ENCODE data around the gene JAKMIP3. TPM values are rescaled to one million over a fixed set of nuclear protein-coding genes. Genes with fewer than 3 reads are reported as not detected.

The JAKMIP3 gene
- total RNA-seq (2014; rRNA removed; shearing (Covaris generic)), result 0.16 and 0.75 TPM in 2 replicates

DNA sequence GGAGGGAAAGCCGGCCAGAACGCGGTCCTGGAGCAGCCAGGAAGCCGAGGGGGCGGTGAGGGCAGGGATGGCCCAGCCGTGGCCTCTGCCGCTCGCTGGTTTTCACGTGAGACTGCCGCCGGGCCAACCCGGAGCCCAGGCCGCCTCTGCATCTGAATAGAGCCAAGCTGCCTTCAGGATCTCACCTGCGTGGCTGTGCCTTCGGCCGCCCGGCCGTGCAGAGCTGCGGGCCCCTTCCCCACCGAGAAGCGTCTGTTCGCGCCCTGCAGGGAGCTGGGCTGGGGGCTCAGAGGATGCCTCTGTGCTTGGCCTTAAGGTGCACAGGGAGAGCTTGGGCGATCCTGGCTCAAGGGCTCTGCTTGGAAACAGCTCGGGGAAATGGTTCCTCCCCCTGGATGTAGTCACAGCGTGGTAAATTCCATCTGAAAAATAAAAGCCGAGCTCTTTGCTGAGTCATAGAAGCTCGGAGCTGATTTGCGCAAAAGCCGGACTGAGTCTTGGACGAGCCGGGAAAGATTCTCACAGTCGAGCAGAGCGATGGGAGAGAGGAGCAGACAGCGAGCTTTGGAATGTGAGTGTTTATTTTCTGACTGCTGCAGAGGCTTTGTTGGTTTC lies at the start of gene JAKMIP3:
JAKMIP3 (plus strand) TSS at position 456 of the 615 bp plus-strand sequence. CDS start 38,863 bp downstream, outside the sequence.
- no peaks in the 10 kb centered on the region for H3K27me3 ChIP-seq (replicated peaks)
- H3K27ac ChIP-seq, result peak within 1 kb of the TSS; percentile 45
- H3K9me3 ChIP-seq (replicated peaks), result no peaks in the 10 kb centered on the region
- no peaks in the 10 kb centered on the region for H3K36me3 ChIP-seq
- peaks cover 19% of the 10 kb centered on the region for H3K4me1 ChIP-seq (replicated peaks)
- DNase-seq (ENCODE audit: low read depth in 1 of 2, low spot score in 2 of 2), result peak; percentile 86
- peak within 1 kb of the TSS; percentile 35 for H3K4me3 ChIP-seq

DNA sequence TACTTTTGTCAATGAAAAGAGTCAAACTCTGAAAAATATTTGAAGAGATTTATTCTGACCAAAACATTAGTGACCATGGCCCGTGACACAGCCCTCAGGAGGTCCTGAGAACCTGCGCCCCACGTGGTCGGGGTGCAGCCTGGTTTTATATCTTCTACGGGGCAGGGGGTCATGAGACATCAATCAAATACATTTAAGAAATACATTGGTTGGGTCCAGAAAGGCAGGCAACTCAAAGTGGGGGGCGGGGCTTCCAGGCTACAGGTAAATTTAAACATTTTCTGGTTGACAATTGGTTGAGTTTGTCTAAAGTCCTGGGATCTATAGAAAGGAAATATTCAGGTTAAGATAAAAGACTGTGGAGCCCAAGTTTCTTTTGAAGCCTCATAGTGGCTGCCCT lies 49.2 kb upstream of the JAKMIP3 start:
- no peak for DNase-seq (ENCODE audit: low read depth in 1 of 2, low spot score in 2 of 2)
- Histone ChIP-seq H3K36me3 (no peaks in the 10 kb centered on the region), H3K4me3 (no peak overlapping the region), H3K9me3 (replicated peaks) (no peaks in the 10 kb centered on the region), H3K4me1 (replicated peaks) (no peaks in the 10 kb centered on the region), H3K27ac (no peak overlapping the region), H3K27me3 (replicated peaks) (0 out of 2 replicates have a peak, but pooled peaks cover 17% of the 10 kb centered on the region)

DNA sequence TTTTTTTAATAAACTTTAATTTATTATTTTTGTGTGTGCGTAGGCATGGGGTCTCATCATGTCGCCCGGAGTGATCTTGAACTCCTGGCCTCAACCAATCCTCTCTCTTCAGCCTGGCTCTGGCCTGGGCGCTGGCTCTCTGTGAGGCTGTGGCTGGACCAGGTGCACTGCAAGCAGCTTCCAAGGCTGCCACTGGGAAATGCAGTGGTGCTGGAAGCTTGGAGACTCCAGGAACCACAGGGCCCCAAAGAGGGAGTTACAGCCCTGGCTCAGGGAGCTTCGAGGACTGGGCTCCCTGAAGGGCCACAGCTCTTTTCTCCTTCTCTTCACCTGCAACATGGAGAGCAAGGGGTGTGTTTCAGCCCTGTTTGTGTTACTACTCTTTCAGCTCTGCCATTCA lies 47.3 kb upstream of the JAKMIP3 start:
- Histone ChIP-seq H3K27ac (no peak overlapping the region), H3K9me3 (replicated peaks) (no peaks in the 10 kb centered on the region), H3K4me1 (replicated peaks) (peaks cover 6% of the 10 kb centered on the region), H3K36me3 (no peaks in the 10 kb centered on the region), H3K4me3 (no peak overlapping the region), H3K27me3 (replicated peaks) (0 out of 2 replicates have a peak, but pooled peaks cover 7% of the 10 kb centered on the region)
- DNase-seq (ENCODE audit: low read depth in 1 of 2, low spot score in 2 of 2), result no peak

DNA sequence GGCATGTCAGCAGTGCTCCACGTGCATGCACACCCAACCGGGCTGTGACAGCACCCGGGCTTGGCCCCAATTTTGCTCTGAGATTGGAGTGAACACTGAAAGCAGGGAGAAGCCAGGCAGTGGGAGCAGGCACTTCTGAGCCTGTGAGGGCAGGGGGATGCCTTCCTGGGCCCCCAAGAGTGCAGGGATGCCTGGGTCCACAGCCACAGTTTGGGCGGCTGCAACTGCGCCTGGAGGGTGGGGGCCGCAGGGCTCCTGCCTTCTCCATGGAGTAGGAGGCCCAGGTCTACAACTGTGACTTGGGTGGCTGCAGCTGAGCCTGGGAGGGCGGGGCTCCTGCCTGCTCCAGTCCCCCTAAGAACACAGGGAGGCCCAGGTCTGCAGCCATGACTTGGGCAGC lies 46.4 kb upstream of the JAKMIP3 start:
- Histone ChIP-seq H3K27ac (no peak overlapping the region), H3K4me1 (replicated peaks) (peaks cover 11% of the 10 kb centered on the region), H3K4me3 (no peak overlapping the region), H3K9me3 (replicated peaks) (no peaks in the 10 kb centered on the region), H3K36me3 (no peaks in the 10 kb centered on the region), H3K27me3 (replicated peaks) (peaks cover 14% of the 10 kb centered on the region; the same call in 1 of the 2 replicates)
- no peak for DNase-seq (ENCODE audit: low read depth in 1 of 2, low spot score in 2 of 2)

DNA sequence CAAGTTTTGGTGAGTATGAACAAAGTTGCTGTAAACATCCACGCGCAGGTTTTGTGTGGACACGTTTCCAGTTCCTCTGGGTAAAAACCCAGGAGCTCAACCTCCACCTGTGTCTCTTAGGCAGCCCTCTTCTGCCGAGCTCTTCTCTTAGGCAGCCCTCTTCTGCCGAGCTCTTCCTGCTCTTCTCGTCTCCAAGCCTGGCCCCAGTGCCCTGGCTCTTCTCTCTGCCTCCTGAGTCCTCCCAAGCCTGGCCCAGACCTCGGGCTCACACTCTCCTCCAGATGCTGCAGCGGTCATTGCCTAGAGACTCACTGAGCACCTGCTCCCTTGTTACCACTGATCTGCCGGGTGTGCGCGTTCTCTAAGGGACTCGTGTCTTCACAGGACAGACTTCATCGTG lies 45.3 kb upstream of the JAKMIP3 start:
- H3K27ac ChIP-seq, result no peak overlapping the region
- peaks cover 11% of the 10 kb centered on the region for H3K4me1 ChIP-seq (replicated peaks)
- no peaks in the 10 kb centered on the region for H3K9me3 ChIP-seq (replicated peaks)
- no peak for DNase-seq (ENCODE audit: low read depth in 1 of 2, low spot score in 2 of 2)
- H3K4me3 ChIP-seq, result no peak overlapping the region
- H3K36me3 ChIP-seq, result no peaks in the 10 kb centered on the region
- peaks cover 19% of the 10 kb centered on the region; the same call in 1 of the 2 replicates for H3K27me3 ChIP-seq (replicated peaks)

DNA sequence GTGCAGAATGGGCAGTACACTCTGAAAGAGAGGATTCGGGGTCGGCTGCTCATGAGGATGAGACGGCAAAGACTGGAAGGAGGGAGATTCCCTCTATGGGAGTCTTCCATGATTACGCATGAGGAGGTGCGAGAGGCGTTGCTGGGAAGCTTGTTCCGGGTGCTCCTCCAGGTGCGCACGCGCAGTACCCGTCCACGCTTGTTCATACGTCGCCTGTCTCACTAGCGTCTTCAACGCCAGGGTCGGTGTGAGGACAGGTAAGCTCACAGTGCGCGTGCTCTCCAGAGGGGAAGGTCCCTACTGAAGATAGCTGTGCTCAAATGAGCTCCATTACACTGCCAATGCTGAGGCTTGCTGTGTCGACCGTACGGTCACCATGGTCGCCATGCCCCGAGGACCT lies 44.7 kb upstream of the JAKMIP3 start:
- no peak for DNase-seq (ENCODE audit: low read depth in 1 of 2, low spot score in 2 of 2)
- peaks cover 22% of the 10 kb centered on the region for H3K27me3 ChIP-seq (replicated peaks)
- H3K4me1 ChIP-seq (replicated peaks), result peaks cover 11% of the 10 kb centered on the region
- H3K27ac ChIP-seq, result no peak overlapping the region
- no peaks in the 10 kb centered on the region for H3K9me3 ChIP-seq (replicated peaks)
- H3K36me3 ChIP-seq, result no peaks in the 10 kb centered on the region
- no peak overlapping the region for H3K4me3 ChIP-seq

DNA sequence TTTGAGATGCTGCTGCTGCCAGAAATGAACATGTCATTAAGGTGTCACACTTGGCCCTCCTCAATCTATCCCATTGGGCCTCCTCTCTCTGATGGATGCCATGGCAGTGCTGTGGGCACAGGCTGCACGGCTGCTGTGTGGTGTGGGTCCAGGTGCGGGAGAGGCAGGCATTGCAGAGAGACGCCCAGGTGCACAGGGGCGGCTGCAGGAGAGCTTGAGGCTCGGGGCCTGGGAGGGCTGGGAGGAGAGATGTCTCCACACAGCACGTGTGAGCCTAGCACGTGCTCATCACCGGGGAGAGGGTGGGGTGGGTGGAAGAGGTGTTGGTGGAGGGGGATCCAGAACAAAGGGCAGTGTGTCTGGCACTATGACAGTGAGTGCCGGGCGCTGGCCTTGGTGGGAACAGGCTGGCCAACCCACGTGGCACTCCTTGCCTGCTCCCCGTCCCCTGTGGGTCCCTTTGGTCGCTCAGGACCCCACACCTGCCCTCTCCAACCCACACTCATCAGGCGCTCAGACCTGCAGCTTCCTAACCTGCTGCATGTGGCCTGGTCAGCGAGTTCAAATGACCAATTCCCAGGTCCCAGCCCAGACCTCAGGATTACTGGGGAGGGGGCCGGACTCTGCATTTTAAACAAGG lies 44.1 kb upstream of the JAKMIP3 start:
- DNase-seq (ENCODE audit: low read depth in 1 of 2, low spot score in 2 of 2), result no peak
- H3K36me3 ChIP-seq, result no peaks in the 10 kb centered on the region

DNA sequence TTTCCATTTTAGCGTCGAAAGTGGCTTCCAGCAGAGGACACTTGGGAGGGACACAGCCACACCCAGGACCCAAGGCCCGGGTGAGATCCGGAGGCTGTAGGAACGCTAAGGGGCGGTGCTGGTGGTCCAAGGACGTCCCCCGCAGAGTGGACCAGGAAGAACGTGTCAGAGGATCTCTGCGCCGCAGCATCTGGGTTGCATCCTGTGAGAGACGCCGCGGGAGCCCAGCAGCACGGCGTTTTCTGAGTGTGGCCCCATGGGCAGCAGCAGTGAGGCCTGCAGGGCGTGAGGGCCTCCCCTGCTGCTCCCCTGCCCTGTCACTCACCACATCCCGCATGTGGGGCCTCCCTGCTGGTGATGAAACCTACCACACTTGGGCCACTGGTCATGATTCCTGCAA lies 43.5 kb upstream of the JAKMIP3 start:
- no peak for DNase-seq (ENCODE audit: low read depth in 1 of 2, low spot score in 2 of 2)
- no peaks in the 10 kb centered on the region for H3K9me3 ChIP-seq (replicated peaks)
- no peaks in the 10 kb centered on the region for H3K36me3 ChIP-seq
- peaks cover 16% of the 10 kb centered on the region for H3K27me3 ChIP-seq (replicated peaks)
- no peak overlapping the region for H3K4me3 ChIP-seq
- H3K27ac ChIP-seq, result no peak overlapping the region
- H3K4me1 ChIP-seq (replicated peaks), result peaks cover 14% of the 10 kb centered on the region

More for the DNA sequence above, 44.1 kb upstream of the JAKMIP3 start:
- H3K27ac ChIP-seq, result no peak overlapping the region
- H3K4me3 ChIP-seq, result no peak overlapping the region
- H3K4me1 ChIP-seq (replicated peaks), result peaks cover 11% of the 10 kb centered on the region
- H3K27me3 ChIP-seq (replicated peaks), result peaks cover 22% of the 10 kb centered on the region
- H3K9me3 ChIP-seq (replicated peaks), result no peaks in the 10 kb centered on the region

DNA sequence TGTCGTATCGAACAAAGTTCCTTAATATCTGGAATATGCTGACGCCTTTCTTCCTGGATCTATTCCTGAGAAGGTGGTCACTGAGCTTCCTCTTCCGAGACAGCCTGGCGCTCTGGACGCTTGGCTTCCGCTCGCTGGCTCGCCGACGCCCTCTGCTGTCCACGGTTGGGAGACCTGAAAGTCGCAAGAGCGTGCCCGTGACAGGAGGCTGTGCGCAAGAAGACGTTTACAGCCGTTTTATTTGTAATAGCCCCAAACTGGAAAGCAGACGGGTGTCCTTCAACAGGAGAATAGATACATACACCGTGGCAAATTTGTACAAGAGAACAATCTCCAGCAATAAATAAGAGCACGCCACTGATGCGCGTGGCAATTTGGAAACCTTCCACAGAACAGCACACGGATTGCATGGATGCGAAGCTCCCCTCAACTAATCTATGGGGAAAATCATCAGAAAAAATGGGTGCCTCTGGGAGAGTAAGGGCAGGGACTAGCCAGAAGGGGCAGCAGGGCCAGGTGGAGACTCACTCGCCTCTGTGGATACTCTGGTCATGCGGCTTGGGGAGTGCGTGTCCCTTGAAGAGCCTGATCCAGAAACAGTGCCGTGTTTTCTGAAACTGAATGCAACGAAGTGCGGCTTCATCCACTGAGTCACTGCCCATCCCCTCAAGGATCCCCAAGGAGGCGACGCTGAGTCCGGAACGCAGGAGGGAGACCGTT lies 42.5 kb upstream of the JAKMIP3 start:
- Histone ChIP-seq H3K36me3 (no peaks in the 10 kb centered on the region), H3K4me1 (replicated peaks) (peaks cover 18% of the 10 kb centered on the region), H3K27me3 (replicated peaks) (peaks cover 15% of the 10 kb centered on the region), H3K9me3 (replicated peaks) (no peaks in the 10 kb centered on the region), H3K27ac (no peak overlapping the region), H3K4me3 (peak overlapping the region; percentile 18)
- peak; percentile 80 for DNase-seq (ENCODE audit: low read depth in 1 of 2, low spot score in 2 of 2)

DNA sequence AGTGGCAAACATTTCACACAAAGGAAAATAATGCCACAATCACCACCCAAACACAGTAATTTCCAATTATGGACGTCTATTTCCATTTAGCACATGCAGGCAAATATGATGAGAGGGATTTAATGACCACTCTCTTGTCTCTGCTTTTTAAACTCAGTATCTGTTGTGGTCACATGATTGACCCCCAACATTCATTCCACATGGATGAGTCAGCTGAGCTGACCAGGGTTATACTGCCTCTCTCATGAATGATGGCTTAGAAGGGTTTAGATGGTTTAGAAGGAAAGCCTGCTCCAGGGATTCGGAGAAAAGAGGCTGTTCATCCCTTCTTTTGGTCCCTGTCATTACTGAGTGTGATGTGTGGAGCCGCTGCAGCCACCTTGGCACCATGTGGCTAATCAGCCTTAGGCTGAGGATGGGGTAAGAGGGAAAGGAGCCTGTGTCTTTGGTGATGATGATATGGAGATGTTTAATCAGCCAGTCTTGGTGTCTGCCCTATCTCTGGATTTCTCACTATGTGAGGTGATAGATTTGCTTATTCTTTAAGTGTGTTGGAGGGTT lies 38.2 kb upstream of the JAKMIP3 start:
- peak in 1 of 2 experiments; percentile 40 for DNase-seq (ENCODE audit: low read depth in 1 of 2, low spot score in 2 of 2)
- no peak overlapping the region for H3K4me3 ChIP-seq
- peaks cover 18% of the 10 kb centered on the region for H3K4me1 ChIP-seq (replicated peaks)
- no peak overlapping the region for H3K27ac ChIP-seq
- H3K9me3 ChIP-seq (replicated peaks), result no peaks in the 10 kb centered on the region
- H3K27me3 ChIP-seq (replicated peaks), result peaks cover 30% of the 10 kb centered on the region
- H3K36me3 ChIP-seq, result no peaks in the 10 kb centered on the region

DNA sequence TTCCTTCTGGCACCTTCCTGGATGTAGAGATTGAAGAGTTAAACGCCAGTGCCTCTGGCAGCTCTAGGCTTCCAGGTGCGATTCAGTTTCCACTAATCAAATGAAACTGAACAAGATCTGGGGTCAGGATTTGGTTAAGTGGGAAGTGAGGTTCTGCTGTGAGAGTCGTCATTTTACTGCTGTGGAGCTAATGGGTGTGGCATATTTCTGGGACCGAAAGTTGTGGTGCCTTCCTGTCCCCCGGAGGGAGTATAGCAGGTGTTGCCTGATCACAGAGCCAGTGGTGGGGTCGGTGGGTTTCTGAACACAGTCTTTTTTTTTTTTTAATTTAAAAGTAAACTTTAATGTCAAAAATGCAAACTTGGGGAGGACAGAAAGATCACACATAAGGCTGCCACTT lies 37.0 kb upstream of the JAKMIP3 start:
- Histone ChIP-seq H3K4me3 (no peak overlapping the region), H3K9me3 (replicated peaks) (no peaks in the 10 kb centered on the region), H3K36me3 (no peaks in the 10 kb centered on the region), H3K4me1 (replicated peaks) (peaks cover 9% of the 10 kb centered on the region), H3K27me3 (replicated peaks) (peaks cover 40% of the 10 kb centered on the region), H3K27ac (no peak overlapping the region)
- no peak for DNase-seq (ENCODE audit: low read depth in 1 of 2, low spot score in 2 of 2)

DNA sequence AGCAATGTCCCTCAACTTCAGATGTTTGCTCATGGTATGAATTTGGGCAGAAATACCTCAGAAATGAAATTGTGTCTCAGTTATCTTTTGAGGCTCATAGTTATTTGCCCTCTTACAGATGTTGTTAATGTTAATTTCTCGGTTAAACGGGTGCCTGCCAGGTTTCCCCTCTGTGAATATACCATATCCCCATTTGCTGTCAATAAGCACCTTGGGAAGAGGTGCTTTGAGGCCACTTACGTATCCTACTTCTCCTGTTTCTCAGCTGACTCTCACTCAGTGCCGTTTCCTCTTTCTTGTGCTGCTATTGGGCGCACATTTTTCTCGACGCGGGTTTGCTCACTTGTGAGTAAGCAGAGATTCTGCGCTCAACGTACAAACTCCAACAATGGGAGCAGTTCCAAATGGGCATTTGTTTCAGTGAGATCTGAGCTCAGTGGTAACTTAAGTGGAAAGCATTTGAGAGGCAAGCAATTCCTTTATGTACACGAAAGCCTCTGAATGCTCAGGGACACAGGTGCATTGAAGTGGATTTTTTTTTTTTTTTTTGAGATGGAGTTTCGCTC lies 34.8 kb upstream of the JAKMIP3 start:
- Histone ChIP-seq H3K27ac (no peak overlapping the region), H3K36me3 (no peaks in the 10 kb centered on the region), H3K27me3 (replicated peaks) (peaks cover 42% of the 10 kb centered on the region), H3K4me1 (replicated peaks) (peaks cover 7% of the 10 kb centered on the region), H3K4me3 (no peak overlapping the region), H3K9me3 (replicated peaks) (no peaks in the 10 kb centered on the region)
- no peak for DNase-seq (ENCODE audit: low read depth in 1 of 2, low spot score in 2 of 2)

DNA sequence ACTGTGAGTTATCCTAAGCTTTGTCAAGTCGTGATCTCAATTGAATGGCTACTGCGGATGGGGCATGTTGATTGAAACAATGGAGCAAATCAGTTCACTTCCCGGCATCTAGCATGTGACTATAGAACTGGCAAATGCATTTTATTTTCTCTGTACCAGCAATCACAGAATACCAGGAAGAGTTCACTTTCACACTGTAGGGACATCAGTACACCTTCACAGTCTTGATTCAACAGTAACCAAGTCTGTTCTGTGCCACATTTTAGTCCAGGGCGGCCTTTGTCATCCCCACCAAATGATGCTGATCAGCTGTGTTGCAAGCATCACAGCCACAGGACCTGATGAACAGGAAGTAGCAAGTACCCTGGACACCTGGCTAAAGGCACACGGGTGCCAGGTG lies 32.1 kb upstream of the JAKMIP3 start:
- DNase-seq (ENCODE audit: low read depth in 1 of 2, low spot score in 2 of 2), result no peak
- Histone ChIP-seq H3K4me3 (no peak overlapping the region), H3K4me1 (replicated peaks) (no peaks in the 10 kb centered on the region), H3K27me3 (replicated peaks) (peaks cover 64% of the 10 kb centered on the region), H3K27ac (no peak overlapping the region), H3K9me3 (replicated peaks) (no peaks in the 10 kb centered on the region), H3K36me3 (no peaks in the 10 kb centered on the region)

All from SJSA1 (cell line).